Stimulated activated CD8-positive, alpha-beta memory T cell treated with anti-CD3 and anti-CD28 coated beads, Interleukin-4, amount 100 ng/mL, for 24 hours (primary cell): ENCODE measurements around the gene CCT2.
"Not testable (repeated sequence)": the region's sequence is repeated elsewhere in the genome, so short reads cannot be mapped to it uniquely, and the experiment has no call there.

Experiments
- DNase-seq: peaks from one replicate; pipeline ENCODE4 v3.0.0-alpha.2; 2020; ENCODE audit warnings: low read depth

Gene CCT2

GRCh38 chr12:69588527-69588926, 3.3 kb downstream of the CCT2 start:
- no peak for DNase-seq

- DNase-seq, result no peak
These were observed 3.8 kb downstream of the CCT2 start for GRCh38 chr12:69589082-69589481.

GRCh38 chr12:69595689-69596088, 10.4 kb downstream of the CCT2 start:
- DNase-seq, result no peak

- DNase-seq, result no peak
These were observed 13.0 kb downstream of the CCT2 start for GRCh38 chr12:69598174-69598753.

DNA sequence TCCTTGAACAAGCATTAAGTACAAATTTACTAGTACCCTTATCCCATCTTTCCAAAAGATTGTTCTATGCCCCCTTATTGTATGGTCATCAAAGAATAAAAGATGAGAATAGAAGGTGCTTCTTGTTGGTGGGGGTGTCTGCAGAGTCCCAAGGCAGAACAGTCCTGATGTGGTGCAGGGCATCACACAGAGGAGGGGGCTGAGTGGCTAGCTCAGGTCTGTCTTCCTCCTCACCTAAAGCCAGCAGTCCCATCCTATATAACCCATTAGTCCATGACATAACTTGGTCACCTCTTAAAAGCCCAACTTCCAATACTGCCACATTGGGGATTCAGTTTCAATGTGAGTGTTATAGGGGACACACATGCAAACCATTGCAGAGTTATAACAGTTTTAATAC, 15.5 kb downstream of the CCT2 start:
- no peak for DNase-seq

DNA sequence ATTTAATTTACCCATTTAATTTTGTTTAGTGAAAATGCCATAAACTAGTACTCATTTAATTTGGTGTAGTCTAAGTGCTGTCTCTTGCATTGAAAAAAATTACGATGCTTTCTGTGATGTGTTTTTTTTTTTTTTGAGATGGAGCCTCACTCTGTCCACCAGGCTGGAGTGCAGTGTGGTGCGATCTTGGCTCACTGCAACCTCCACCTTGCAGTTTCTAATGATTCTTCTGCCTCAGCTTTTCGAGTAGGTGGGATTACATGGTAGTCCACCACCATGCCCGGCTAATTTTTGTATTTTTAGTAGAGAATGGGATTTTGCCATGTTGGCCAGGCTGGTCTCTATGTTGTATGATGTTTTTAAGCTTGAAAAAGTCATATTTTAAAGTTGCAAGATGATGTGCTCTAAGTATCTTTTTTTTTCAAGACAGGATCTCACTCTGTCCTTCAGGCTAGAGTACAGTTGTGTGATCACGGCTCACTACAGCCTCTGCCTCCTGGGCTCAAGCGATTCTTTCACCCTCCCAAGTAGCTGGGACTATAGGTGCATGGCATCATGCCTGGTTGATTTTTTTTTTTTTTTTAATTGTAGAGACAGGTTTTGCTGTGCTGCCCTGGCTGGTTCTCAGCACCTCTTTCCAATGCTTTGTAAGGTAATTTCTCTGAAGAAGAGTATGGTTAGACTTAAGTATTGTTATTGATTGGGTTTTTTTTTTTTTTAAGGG, 16.9 kb downstream of the CCT2 start:
- no peak for DNase-seq

- no peak for DNase-seq
These were observed 17.7 kb downstream of the CCT2 start for GRCh38 chr12:69602954-69603353.

GRCh38 chr12:69603556-69603955, 18.3 kb downstream of the CCT2 start:
- not testable (repeated sequence) for DNase-seq

DNA sequence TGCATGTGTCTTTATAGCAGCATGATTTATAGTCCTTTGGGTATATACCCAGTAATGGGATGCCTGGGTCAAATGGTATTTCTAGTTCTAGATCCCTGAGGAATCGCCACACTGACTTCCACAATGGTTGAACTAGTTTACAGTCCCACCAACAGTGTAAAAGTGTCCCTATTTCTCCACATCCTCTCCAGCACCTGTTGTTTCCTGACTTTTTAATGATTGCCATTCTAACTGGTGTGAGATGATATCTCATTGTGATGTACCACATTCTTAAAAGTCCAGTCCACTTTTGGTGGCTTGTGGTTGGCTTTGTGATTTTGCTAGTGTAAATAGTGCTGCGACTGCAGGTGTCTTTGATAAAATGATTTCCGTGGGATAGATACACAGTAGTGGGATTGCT, 19.0 kb downstream of the CCT2 start:
- not testable (repeated sequence) for DNase-seq

DNA sequence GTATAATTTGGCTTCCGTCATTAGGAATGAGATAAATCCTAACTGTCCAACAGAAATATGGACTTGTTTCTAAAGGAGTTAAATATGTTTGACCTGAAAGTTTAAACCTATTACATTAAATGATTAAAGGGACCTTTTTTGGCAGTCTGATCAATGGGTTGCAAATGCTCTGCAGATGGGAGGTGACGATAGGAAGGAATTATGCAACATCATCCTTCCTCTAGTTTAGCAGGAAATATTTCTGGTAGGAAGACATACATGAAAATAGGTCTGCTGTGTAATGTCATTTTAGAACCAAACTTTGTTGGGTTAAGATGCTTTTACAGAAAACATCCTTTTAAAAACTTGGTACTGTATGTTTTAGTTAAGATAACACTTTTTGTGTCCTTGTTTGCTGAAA, 22.9 kb downstream of the CCT2 start:
- no peak for DNase-seq

DNA sequence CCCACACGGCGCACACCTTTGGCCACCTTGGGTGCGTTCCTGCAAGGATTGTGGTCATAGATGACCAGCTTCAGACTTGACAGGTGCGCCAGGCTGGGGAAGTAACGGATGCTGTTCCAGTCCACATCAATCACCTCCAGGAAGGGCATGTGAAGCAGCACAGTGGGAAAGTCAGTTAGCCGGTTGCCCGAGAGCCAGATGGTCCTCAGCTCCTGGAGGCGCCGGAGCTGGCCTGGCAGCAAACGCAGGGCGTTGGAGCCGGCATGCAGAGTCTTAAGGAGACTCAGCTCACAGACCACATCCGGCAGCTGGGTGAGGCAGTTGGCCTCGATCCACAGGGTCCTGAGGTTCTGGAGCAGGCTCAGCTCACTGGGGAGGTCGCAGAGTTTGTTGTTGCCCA, 24.9 kb downstream of the CCT2 start:
- no peak for DNase-seq

- no peak for DNase-seq
These were observed 25.5 kb downstream of the CCT2 start, which contains the start of gene LRRC10 for GRCh38 chr12:69610729-69611128. TSS of gene LRRC10 (minus strand) at chr12:69610907. CDS start at chr12:69610838, 69 bp downstream.

- DNase-seq, result no peak
These were observed 28.1 kb downstream of the CCT2 start for GRCh38 chr12:69613351-69613750.

GRCh38 chr12:69616025-69616424, 30.8 kb downstream of the CCT2 start:
- no peak for DNase-seq

DNA sequence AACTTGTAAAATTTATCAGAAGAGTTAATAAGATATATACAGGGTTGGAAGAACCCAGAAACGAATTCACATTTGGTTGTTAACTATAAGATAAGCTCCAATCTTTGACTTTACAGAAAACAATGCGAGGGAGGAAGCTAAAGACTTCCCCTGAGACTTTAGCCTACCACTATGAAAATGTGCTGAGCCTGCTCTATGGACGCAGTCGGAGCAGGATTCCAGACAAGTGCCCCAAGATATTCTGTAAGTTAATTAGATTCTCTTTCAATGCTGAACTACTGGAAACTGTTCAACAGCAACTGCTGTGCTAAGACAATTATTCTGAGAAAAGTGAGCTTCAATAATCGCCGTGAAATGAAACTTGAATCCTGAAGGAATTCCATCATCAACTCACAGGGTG, 33.8 kb downstream of the CCT2 start:
- no peak for DNase-seq

- no peak for DNase-seq
These were observed 34.8 kb downstream of the CCT2 start for GRCh38 chr12:69620077-69620476.

DNA sequence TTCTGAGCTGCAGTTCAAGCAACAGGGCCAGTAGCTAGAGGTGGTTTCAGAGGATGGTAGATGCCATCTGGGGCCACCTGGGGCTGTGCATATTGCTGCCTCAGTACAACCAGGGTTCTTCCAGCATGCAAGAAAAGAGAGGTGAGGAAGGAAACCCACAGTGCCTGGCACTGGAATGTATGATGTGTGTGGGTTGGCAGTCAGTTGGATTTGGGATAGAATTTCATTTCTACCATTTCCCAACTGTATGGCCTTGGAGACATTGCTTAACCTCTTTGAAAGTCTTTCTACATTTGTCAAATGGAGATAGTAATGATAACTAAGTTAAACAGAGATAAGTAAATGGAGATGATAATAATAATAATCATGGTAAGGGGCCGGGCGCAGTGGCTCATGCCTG, 35.7 kb downstream of the CCT2 start:
- DNase-seq, result no peak

- no peak for DNase-seq
These were observed 36.3 kb downstream of the CCT2 start for GRCh38 chr12:69621551-69621950.

DNA sequence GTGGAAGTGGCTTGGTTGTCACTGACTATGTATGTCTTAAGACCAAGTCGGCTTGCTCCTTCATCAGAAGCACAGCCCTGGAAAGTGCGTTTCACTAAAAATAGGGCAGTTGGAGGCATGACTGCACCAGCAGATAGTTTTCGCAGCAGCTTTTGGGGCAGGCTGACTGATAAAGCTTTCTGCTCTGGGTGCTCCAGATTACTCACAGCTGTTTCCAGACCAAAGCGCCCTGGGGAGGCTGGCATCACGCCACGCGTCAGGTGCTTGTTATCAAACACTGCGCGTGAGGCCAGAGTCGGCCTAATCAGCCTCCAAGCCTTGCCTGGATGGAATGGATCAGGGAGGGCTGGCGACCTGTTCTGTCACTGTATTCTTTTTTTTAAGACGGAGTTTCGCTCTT, 38.7 kb downstream of the CCT2 start:
- DNase-seq, result no peak

- DNase-seq, result no peak
These were observed 42.2 kb downstream of the CCT2 start for GRCh38 chr12:69627501-69627900.

- no peak for DNase-seq
These were observed 44.9 kb downstream of the CCT2 start for GRCh38 chr12:69630191-69630590.

- no peak for DNase-seq
These were observed 47.8 kb downstream of the CCT2 start for GRCh38 chr12:69633061-69633460.

DNA sequence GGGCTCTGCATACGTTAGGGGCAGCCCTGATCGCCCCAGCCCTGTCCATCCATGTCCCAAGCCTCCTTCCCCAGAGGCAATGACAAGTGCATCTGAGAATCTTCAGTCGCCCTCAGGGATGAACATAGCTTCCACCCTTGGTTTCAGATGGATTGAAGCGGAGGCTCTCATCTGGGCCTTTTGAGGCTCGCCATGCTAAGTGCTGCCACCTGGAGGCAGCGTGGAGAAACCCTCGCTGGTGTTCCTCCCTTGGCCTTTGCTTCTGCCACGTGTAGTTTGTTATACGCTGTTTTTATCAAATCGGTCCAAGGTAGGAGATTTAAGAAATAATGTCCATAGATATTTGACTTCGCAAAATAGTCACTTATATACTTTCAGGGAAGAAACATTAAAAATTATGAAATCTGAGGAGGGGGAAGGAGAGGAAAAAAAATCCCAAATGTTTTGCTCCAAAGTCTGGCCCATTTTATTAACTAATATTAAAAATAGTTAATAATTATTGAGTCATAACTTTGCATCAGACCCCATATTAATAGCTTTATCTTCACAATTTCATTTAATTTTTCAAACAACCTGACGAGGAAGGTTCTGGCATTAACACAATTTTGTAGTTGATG, 54.2 kb downstream of the CCT2 start:
- peak; percentile 25 for DNase-seq

DNA sequence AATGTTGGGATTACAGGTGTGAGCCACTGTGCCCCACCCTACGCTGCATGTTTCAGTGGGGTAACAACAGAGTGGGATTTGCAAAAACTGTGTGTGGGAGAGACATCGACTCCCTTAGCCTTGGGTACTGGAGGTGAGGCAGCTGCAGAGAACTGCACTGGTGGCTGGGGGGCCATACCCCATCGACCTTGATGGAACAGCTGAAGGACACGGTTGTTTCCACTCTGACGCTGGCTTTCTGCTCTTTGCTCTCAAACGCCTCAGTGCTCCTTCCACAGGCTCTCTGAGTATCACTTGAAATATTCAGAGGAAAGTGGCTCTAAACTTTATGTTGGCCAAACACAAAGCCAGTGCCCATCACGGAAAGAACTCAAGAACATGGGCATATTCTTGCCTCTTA, 56.3 kb downstream of the CCT2 start:
- DNase-seq, result no peak
